ENCODE data around the gene ZCCHC2.

DNA sequence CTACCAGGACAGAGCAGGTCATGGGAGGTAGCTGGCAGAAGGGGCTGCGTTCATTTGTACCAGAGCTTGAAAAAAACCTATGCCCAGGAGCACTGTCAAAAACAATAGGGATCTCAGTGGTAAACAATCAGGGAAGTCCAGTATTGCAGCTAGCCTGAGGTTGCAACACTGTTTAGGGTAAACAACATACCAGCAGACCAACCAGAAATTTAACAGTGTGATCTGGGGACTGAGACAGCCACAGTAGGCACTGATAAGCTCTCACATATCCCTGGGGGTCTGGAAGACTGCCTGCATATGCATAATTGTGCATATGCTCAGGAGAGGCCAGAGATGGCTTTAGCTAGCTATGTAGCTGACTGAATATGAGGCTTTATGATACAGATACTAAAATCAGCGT is 12.0 kb upstream of the ZCCHC2 start:
- TF ChIP-seq, protein P1, sequence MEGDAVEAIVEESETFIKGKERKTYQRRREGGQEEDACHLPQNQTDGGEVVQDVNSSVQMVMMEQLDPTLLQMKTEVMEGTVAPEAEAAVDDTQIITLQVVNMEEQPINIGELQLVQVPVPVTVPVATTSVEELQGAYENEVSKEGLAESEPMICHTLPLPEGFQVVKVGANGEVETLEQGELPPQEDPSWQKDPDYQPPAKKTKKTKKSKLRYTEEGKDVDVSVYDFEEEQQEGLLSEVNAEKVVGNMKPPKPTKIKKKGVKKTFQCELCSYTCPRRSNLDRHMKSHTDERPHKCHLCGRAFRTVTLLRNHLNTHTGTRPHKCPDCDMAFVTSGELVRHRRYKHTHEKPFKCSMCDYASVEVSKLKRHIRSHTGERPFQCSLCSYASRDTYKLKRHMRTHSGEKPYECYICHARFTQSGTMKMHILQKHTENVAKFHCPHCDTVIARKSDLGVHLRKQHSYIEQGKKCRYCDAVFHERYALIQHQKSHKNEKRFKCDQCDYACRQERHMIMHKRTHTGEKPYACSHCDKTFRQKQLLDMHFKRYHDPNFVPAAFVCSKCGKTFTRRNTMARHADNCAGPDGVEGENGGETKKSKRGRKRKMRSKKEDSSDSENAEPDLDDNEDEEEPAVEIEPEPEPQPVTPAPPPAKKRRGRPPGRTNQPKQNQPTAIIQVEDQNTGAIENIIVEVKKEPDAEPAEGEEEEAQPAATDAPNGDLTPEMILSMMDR (IDR thresholded peaks at IDR 0.05), result no peak
- no peak for TF ChIP-seq POLR2A (IDR thresholded peaks at IDR 0.05)
